NCI-H1930 (cell line): ENCODE data around the gene ZNF785.
"Not testable (repeated sequence)": the region's sequence is repeated elsewhere in the genome, so short reads cannot be mapped to it uniquely, and the experiment has no call there.

ENCODE experiments used
- DNase-seq, 2 experiments: peaks; one replicate each; lab custom pipeline; 2025; lab: John Stamatoyannopoulos, UW

ZNF785 gene

DNA sequence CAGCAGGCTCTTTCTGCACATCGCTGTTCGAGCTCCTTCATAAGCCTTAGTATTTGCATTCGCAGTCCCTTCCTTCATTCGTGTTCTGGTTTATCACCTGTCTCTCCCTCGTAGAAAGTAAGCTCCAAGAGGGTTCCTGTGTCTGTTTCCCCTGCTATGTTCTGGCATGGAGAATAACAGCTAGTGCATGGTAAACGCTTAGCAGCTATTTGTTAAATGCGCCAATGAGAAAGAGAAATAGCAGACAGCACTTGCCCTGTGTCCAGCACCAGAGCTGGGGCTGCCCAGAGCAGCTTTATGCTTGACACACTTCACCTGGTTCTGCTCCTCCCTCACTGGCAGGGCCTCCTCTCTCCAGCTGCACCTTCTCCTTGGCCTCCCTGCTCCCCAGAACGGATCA is 19.5 kb downstream of the ZNF785 start:
- no peak for DNase-seq

DNA sequence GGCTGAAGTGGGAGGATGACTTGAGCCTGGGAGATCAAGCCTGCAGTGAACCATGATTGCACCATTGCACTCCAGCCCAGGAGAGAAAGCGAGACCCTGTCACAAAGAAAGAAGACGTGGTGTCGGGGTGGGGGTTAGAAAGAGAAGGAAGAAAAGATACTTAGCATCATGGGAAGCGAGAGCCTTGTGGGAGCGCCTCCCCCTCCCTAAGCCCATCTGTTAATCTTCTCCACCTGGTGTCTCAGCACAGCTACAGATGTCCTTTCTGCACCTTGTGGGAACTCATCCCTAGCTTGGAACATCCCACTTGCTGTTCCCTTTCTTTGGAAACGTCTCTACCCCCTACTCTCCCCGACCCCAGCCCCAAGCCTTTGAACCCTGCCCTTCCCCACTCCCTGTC is 20.0 kb downstream of the ZNF785 start:
- DNase-seq, result no peak

GRCh38 chr16:30562021-30562420 is 23.5 kb downstream of the ZNF785 start:
- DNase-seq, result no peak

DNA sequence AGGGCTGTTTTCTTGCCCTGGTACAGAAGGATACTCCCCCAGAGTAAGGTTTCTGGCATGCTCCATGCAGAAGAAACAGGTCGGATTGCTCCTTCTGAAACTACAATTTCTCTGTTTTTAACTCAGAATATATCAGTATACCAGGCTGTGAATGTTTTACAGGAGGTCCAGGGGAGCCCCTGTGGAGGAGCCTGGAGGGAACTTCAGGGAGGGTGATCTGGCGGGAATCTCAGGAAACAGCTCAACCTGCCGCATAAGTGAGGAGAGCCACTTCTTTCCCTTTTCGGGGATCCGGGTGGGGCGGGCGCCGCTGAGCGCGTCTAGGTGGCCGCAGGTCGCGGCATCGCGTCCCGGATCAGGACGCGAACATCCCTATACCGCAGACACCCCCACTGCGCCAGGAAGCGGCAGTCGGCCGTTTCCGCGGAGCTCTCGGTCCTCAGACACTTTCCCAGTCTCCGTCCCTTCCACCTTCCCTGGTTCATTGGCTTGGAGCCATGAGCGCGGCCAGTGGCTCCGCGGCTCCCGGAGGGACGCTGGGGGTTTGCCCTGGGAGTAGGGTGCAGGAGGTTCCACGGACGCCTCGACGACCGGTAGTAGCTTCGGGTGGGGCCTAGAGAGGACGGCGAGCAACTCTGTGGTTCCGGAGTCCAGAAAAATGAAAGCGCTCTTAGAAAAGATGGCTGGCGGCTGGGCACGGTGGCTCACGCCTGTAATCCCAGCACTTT is 24.2 kb downstream of the ZNF785 start:
- DNase-seq, result no peak

GRCh38 chr16:30559690-30560089 is 25.8 kb downstream of the ZNF785 start:
- no peak for DNase-seq

GRCh38 chr16:30558789-30559377 is 26.6 kb downstream of the ZNF785 start:
- no peak for DNase-seq

GRCh38 chr16:30557957-30558788 is 27.3 kb downstream of the ZNF785 start, which contains the start of gene ZNF764:
ZNF764 (minus strand) TSS chr16:30558374; CDS start chr16:30558182, 192 bp downstream.
- peak; percentile 97 to 98 for DNase-seq

DNA sequence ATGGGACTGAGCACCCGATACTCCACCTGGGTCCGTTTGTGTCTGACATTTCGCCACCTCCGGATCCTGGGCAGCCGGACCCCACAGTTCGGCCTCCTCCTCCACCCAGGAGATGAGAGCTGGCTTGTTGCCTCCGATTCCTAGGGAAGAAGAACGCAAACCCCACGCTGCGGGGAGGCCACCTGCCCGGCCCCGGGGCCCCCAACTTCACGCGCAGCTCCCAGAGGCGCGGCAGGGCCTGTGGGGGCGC is 27.9 kb downstream of the ZNF785 start:
- DNase-seq, result no peak

GRCh38 chr16:30556125-30556473 is 29.4 kb downstream of the ZNF785 start:
- no peak for DNase-seq

- no peak for DNase-seq
Measured at GRCh38 chr16:30555315-30556124, 30.0 kb downstream of the ZNF785 start.

GRCh38 chr16:30554557-30555314 is 30.8 kb downstream of the ZNF785 start:
- DNase-seq, result no peak

DNA sequence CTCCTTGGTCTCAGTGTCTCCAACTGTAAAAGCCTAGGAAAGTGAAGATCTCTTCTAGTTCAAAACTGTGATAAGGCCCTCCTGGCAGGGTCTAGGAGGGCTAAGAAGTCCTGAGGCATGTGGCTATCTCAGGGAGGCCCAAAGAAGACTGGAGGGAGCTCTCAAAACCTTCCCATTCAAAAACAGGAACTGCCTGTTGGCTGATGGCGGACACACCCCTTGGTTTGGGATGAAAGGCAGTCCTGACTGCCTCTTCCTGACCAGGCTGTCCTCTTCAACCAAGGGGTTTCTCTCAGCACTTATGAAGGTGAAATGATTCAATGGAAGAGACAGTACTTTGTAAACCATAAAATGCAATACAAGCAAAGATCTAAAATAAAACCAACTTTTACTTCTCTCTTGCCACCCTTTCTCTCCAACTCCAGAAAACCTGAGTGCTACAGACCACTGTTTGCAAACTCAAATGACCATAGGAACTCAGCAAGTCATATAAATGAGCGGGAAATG is 32.1 kb downstream of the ZNF785 start:
- DNase-seq, result no peak

DNA sequence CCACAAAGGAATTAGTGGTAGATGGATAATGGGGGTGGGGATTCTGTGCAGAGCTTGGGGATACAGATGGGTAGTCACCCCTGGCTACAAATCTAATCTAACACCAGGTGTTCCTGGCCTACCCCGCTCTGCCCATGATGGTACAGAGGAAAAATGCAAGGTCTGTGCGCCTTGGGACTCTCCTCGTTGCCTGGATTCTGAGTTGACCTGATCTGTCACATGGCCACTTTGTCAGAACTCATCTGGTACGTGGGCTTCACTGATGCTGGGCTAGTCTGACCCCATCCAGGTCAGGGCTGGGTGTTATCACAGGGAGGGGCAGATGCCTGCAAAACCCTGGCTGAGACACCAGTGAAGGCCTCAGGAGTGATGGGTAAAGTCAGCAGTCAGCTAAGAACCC is 32.5 kb downstream of the ZNF785 start:
- no peak for DNase-seq

- no peak for DNase-seq
Measured at GRCh38 chr16:30551781-30552180, 33.7 kb downstream of the ZNF785 start.

- DNase-seq, result no peak
Measured at GRCh38 chr16:30548416-30549253, 36.9 kb downstream of the ZNF785 start.

DNA sequence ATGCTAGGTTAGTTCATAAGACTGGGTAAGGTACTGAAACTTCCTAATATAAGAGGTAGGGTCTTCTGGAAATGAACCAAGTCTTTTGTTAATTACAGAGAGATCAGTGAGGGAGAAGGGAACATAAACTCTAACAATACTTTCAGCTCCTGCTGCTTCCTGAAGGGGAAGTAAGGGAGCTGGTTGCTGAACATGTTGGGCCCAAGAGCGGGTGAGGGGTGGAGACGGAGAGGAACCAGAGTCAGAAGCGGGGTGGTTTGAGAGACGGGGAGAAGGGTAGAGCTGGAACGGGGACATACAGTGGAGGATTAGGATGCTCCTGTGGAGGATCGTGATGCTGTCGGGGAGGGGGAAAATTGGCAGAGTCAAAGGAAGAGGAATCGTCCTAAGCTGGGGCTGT is 39.4 kb downstream of the ZNF785 start:
- DNase-seq, result no peak

- no peak for DNase-seq
Measured at GRCh38 chr16:30543067-30543466, 42.4 kb downstream of the ZNF785 start.

- no peak for DNase-seq
Measured at GRCh38 chr16:30541502-30542329, 43.8 kb downstream of the ZNF785 start.

- DNase-seq, result not testable (repeated sequence)
Measured at GRCh38 chr16:30540916-30541464, 44.5 kb downstream of the ZNF785 start.
